Parathyroid adenoma (tissue), 2 donors: ENCODE results near the gene TRMT2B.
"Not testable (repeated sequence)": the region's sequence is repeated elsewhere in the genome, so short reads cannot be mapped to it uniquely, and the experiment has no call there.

Source experiments
- H2AFZ ChIP-seq: fragments of 300-600 bp; sonication (generic); one replicate; pipeline ENCODE4 v1.7.0; 2017; ENCODE audit warnings: antibody characterized with exemption, mild to moderate bottlenecking
- H3K27ac ChIP-seq: fragments of 300-600 bp; sonication (generic); one replicate; pipeline ENCODE4 v1.7.0; 2017
- H3K27me3 ChIP-seq: fragments of 300-600 bp; sonication (generic); one replicate; pipeline ENCODE4 v1.7.0; 2017; ENCODE audit warnings: low read length; ENCODE audit not compliant: control insufficient read depth, insufficient read depth
- H3K36me3 ChIP-seq: fragments of 300-600 bp; sonication (generic); one replicate; pipeline ENCODE4 v1.7.0; 2017; ENCODE audit warnings: low read length; ENCODE audit not compliant: control insufficient read depth, insufficient read depth
- H3K4me1 ChIP-seq: fragments of 300-600 bp; sonication (generic); one replicate; pipeline ENCODE4 v1.7.0; 2017; ENCODE audit warnings: control low read depth
- H3K4me2 ChIP-seq: fragments of 300-600 bp; sonication (generic); one replicate; pipeline ENCODE4 v1.7.0; 2017; ENCODE audit warnings: low read length
- H3K4me3 ChIP-seq: fragments of 300-600 bp; sonication (generic); one replicate; pipeline ENCODE4 v1.7.0; 2017; ENCODE audit warnings: low read depth, low read length
- H3K79me2 ChIP-seq: fragments of 300-600 bp; sonication (generic); one replicate; pipeline ENCODE4 v1.7.0; 2017; ENCODE audit warnings: control low read depth
- H3K9ac ChIP-seq: fragments of 300-600 bp; sonication (generic); one replicate; pipeline ENCODE4 v1.7.0; 2017; ENCODE audit warnings: mild to moderate bottlenecking
- H3K9me3 ChIP-seq: fragments of 300-600 bp; sonication (generic); one replicate; pipeline ENCODE4 v1.7.0; 2017; ENCODE audit warnings: low read length; ENCODE audit not compliant: control insufficient read depth
- TF ChIP-seq, protein P1 (sequence below): fragments of 300-600 bp; sonication (generic); IDR thresholded peaks from one replicate; pipeline ENCODE4 v1.7.0; 2017; ENCODE audit warnings: antibody characterized with exemption, mild to moderate bottlenecking
- donor health status: primary hyperparathyroidism.

TRMT2B gene

DNA sequence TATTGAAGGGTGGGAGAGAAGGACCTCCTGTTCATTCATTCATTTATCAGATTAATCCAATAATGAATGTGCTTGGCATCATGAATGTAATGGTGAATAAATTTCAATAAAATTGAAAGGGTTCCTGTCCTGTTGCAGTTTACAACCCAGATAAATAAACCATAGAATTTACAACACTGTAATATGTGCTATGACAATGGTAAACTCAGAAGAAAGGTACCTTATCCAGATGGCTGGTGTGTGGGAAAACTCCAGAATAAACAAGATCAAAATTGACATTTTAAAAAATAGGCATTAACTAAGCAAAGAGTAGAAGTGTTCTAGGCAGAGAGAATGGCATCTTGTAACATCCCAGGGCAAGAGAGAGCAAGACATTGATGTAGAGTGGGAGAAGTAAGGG lies 67.1 kb downstream of the TRMT2B start:
- H3K4me1 ChIP-seq: no peaks in the 10 kb centered on the region
- TF ChIP-seq, protein P1, sequence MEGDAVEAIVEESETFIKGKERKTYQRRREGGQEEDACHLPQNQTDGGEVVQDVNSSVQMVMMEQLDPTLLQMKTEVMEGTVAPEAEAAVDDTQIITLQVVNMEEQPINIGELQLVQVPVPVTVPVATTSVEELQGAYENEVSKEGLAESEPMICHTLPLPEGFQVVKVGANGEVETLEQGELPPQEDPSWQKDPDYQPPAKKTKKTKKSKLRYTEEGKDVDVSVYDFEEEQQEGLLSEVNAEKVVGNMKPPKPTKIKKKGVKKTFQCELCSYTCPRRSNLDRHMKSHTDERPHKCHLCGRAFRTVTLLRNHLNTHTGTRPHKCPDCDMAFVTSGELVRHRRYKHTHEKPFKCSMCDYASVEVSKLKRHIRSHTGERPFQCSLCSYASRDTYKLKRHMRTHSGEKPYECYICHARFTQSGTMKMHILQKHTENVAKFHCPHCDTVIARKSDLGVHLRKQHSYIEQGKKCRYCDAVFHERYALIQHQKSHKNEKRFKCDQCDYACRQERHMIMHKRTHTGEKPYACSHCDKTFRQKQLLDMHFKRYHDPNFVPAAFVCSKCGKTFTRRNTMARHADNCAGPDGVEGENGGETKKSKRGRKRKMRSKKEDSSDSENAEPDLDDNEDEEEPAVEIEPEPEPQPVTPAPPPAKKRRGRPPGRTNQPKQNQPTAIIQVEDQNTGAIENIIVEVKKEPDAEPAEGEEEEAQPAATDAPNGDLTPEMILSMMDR: no peak
- no peak overlapping the region for H3K9ac ChIP-seq
- H3K79me2 ChIP-seq: no peaks in the 10 kb centered on the region
- H2AFZ ChIP-seq: no peak overlapping the region
- H3K4me3 ChIP-seq: no peak overlapping the region
- H3K9me3 ChIP-seq: no peaks in the 10 kb centered on the region
- no peak overlapping the region for H3K4me2 ChIP-seq
- no peaks in the 10 kb centered on the region for H3K36me3 ChIP-seq
- no peak overlapping the region for H3K27ac ChIP-seq
- H3K27me3 ChIP-seq: no peaks in the 10 kb centered on the region

GRCh38 chrX:100981498-100981845 lies 70.4 kb downstream of the TRMT2B start:
- H3K27ac ChIP-seq, H3K9me3 ChIP-seq, H3K4me1 ChIP-seq, H3K9ac ChIP-seq, H2AFZ ChIP-seq, H3K4me3 ChIP-seq, H3K79me2 ChIP-seq, H3K4me2 ChIP-seq, H3K27me3 ChIP-seq, H3K36me3 ChIP-seq: not testable (repeated sequence)

- Histone ChIP-seq H3K4me2 (no peak overlapping the region), H3K9me3 (no peaks in the 10 kb centered on the region), H3K36me3 (no peaks in the 10 kb centered on the region), H3K4me3 (no peak overlapping the region), H3K9ac (no peak overlapping the region), H3K4me1 (no peaks in the 10 kb centered on the region), H3K27ac (no peak overlapping the region), H2AFZ (no peak overlapping the region), H3K27me3 (no peaks in the 10 kb centered on the region), H3K79me2 (no peaks in the 10 kb centered on the region)
- TF ChIP-seq, protein P1: no peak
Measured at GRCh38 chrX:100980608-100981497, 71.1 kb downstream of the TRMT2B start.

DNA sequence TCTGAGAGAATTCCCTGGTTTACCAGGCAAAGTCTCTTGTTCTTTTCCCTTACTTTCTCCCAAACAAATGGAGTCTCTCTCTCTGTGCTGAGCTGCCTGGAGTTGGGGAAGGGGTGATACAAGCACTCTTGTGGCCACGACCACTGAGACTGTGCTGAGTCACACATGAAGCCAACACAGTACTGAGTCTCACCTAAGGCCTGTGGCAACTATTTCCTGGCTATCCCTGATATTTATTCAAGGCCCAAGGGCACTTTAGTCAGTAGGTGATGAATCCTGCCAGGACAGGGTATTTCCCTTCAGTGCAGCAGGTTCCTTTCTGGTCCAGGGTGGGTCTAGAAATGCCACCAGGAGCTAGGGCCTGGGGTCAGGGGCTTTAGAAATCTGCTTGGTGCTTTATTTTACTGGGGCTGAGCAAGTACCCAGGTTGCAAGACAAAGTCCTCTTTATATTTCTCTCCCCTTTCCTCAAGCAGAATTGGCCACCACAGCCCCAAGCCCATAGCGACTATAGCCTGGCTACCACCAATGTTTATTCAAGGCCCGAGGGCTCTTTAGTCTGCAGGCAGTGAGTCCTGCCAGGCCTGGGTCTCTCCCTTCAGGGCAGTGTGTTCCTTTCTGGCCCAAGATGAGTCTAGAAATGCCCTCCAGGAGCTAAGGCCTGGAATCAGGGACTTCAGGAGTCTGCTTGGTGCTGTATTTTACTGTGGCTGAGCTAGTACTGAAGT lies 71.9 kb downstream of the TRMT2B start:
- H3K27me3 ChIP-seq: no peaks in the 10 kb centered on the region
- no peaks in the 10 kb centered on the region for H3K36me3 ChIP-seq
- TF ChIP-seq, protein P1: no peak
- H3K9ac ChIP-seq: no peak overlapping the region
- H2AFZ ChIP-seq: no peak overlapping the region
- H3K4me2 ChIP-seq: no peak overlapping the region
- H3K4me1 ChIP-seq: no peaks in the 10 kb centered on the region
- H3K9me3 ChIP-seq: no peaks in the 10 kb centered on the region
- H3K79me2 ChIP-seq: no peaks in the 10 kb centered on the region
- no peak overlapping the region for H3K4me3 ChIP-seq
- no peak overlapping the region for H3K27ac ChIP-seq

DNA sequence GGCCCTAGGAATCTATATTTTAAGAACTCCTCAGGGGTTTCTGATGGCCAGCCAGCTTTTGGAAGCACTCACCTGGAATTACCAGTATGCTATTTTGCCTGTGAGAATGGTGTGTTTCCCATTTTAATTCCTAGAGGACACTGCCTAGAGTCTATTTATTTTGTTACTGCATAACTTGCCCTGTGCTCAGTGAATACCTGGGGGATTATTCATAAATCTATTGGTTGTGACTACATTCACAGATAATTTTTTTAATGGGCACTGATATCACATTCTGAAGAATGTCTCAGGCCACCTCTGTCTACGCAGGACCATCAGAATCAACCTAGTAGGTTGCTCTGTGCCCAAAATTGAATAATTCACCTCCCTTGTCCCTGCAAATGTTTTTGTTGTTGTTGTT lies 75.7 kb downstream of the TRMT2B start:
- TF ChIP-seq, protein P1: no peak
- H3K27me3 ChIP-seq: no peaks in the 10 kb centered on the region
- no peaks in the 10 kb centered on the region for H3K9me3 ChIP-seq
- no peaks in the 10 kb centered on the region for H3K4me1 ChIP-seq
- H3K27ac ChIP-seq: no peak overlapping the region
- H3K9ac ChIP-seq: no peak overlapping the region
- H3K79me2 ChIP-seq: no peaks in the 10 kb centered on the region
- no peak overlapping the region for H3K4me3 ChIP-seq
- H3K4me2 ChIP-seq: no peak overlapping the region
- H3K36me3 ChIP-seq: no peaks in the 10 kb centered on the region
- no peak overlapping the region for H2AFZ ChIP-seq
